Liver (tissue), 3 donors: Measurements from ENCODE around the gene PXDN.

Experiments
- JUND ChIP-seq, 2 donors: IDR thresholded peaks; 2 replicates each; pipeline ENCODE4 v1.6.1; 2016; ENCODE audit warnings: antibody characterized with exemption in 2 of 2
- RXRA ChIP-seq, 2 donors: IDR thresholded peaks; 2 replicates each; pipeline ENCODE4 v1.6.1; 2017 to 2018; ENCODE audit warnings: antibody characterized with exemption in 2 of 2, mild to moderate bottlenecking in 1 of 2
- TF ChIP-seq, protein P1 (sequence below): fragments of 150-350 bp; IDR thresholded peaks from 2 replicates; pipeline ENCODE4 v1.5.1; 2017; ENCODE audit warnings: improper control_type of control experiment, low read depth, low read length; ENCODE audit not compliant: missing input control
- donor health status: healthy.
- donor health status: healthy.

DNA sequence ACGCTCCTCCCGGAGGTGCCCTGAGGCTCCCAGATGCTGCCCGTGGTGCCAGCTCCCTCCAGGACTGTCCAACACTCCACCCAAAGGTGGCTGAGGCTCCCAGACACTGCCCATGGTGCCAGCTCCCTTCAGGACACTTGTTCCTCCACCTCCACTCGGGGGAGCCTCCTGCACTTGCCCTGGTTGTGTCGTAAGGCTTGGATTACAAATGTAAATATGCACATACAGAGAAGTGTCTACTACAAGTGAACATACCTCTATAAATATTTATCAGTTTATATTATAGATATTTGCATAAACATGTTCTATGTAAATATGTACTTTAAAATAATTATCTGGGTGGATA, 143.3 kb downstream of the PXDN start:
- TF ChIP-seq RXRA (IDR thresholded peaks at IDR 0.05) (no peak), JUND (IDR thresholded peaks at IDR 0.05) (no peak)
- TF ChIP-seq, protein P1, sequence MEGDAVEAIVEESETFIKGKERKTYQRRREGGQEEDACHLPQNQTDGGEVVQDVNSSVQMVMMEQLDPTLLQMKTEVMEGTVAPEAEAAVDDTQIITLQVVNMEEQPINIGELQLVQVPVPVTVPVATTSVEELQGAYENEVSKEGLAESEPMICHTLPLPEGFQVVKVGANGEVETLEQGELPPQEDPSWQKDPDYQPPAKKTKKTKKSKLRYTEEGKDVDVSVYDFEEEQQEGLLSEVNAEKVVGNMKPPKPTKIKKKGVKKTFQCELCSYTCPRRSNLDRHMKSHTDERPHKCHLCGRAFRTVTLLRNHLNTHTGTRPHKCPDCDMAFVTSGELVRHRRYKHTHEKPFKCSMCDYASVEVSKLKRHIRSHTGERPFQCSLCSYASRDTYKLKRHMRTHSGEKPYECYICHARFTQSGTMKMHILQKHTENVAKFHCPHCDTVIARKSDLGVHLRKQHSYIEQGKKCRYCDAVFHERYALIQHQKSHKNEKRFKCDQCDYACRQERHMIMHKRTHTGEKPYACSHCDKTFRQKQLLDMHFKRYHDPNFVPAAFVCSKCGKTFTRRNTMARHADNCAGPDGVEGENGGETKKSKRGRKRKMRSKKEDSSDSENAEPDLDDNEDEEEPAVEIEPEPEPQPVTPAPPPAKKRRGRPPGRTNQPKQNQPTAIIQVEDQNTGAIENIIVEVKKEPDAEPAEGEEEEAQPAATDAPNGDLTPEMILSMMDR, result no peak
